Embryonic facial prominence (tissue), 1 donor: ENCODE measurements around the gene ODAD4.
"Not testable (repeated sequence)": the region's sequence is repeated elsewhere in the genome, so short reads cannot be mapped to it uniquely, and the experiment has no call there.

Source experiments
- DNase-seq: peaks from one replicate; pipeline ENCODE4 v3.0.0-alpha.2; 2016; ENCODE audit errors: extremely low spot score

Gene ODAD4

DNA sequence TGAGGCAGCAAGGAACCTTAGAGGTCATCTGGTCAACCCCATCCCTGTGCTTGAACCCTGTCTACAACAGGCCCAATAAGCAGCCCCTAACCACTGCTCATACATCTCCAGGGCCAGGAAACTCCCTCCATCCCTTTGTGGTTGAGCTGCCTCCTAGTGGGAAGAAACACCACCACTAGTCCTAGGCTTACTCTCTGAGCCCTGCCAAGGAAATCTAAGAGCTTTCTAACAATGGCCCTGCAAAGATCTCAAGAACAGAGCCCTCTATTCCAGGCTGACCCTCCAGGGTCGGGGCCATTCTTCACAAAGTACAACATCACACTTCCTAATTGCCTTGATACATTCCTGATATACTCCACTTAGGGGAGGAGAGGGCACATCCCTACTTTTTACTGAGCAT lies 17.5 kb upstream of the ODAD4 start:
- no peak for DNase-seq

DNA sequence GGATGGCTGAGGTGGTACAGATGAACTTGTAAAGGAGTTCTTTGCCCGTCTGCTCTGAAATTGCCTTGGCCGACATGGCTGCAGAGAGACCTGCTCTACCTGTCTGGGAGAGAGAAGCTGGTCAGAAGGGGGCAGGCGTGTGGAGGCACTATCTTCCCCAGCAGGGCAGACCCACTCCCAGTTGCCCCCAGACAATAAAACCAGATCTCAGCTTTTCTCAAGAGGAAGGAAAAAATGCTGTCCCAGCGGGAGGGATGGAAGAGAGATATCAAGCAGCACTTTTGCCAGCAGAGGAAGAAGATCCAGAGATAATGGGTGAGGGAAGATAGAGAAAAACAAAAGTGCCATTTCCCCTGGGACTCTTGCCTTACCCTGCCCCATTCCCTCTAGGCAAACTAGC lies 16.6 kb upstream of the ODAD4 start:
- DNase-seq = no peak

DNA sequence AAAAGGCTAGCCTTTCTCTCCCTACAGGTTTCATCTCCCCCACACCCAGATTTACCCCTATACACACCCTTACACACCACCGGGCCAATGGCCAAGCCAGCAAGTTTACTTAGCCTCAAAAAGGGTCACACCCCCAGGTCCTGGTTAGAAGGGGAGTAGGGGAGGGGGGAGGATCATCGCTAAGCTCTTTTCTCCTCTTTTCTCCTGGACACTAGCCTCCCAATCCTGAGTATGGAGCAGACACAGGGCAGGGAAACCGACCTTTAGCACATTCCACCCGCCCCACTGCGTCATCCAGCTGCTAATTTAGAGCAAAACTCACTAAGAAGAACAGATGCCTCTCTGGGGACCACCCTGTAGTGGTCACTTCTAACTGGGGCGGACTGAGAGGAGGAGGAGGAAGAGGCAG lies 16.1 kb upstream of the ODAD4 start:
- no peak for DNase-seq

DNA sequence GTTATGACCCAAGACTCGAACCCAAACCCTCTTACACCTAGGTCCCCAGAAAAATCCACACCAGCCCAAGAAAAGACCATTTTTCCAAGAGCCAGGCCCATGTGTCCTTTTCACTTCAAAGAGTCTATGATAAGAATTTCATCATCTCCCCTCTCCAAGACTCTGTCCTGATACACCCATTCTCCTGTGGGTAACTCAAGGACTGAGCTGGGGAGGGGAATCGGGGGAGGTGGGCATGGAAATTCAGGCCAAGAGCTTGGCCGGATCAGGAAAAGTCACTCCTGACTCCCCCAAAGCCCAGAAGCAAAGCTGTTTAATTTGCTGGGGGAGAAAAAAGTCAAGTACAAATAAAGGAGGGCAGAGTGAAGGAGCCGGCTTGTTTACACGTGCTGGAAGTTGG lies 15.4 kb upstream of the ODAD4 start:
- no peak for DNase-seq

DNA sequence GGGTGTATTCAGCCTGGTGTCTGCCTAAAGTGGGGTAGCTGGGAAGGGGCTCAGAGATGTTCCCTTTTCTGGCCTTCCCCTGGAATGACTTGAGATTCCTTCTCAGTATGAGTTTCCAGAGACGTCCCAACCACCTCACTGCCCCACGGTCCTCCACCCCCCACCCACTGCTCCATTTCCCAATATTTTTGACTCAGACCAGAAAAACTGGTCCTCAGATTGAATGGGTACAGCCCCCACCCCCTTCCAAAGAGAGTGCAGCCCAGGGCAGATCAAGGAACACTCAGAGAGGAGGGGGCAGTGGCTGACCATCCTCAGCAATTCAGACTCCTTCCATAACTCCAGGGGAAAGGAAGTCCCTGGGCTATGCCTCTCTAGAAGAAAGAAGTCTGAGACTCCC lies 14.9 kb upstream of the ODAD4 start:
- no peak for DNase-seq

DNA sequence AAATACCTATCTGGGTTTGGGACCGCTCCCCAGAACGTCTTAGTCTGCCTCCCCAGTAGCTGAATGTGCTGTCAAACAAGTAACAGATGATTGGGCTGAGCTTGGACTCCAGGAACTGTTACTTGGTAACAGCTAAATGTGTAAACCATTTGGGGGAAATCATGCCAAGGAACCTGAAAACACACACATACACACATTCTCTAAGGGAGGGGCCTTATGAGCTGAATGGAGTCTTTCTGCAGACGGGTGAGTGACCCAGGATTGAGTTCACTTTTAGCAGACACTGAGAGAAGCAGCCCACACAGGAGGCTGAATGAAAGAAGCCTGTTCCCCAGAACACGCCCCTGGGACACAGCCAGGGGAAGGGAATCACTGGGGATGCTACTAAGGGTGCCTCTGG lies 13.2 kb upstream of the ODAD4 start:
- peak; percentile 42 for DNase-seq

DNA sequence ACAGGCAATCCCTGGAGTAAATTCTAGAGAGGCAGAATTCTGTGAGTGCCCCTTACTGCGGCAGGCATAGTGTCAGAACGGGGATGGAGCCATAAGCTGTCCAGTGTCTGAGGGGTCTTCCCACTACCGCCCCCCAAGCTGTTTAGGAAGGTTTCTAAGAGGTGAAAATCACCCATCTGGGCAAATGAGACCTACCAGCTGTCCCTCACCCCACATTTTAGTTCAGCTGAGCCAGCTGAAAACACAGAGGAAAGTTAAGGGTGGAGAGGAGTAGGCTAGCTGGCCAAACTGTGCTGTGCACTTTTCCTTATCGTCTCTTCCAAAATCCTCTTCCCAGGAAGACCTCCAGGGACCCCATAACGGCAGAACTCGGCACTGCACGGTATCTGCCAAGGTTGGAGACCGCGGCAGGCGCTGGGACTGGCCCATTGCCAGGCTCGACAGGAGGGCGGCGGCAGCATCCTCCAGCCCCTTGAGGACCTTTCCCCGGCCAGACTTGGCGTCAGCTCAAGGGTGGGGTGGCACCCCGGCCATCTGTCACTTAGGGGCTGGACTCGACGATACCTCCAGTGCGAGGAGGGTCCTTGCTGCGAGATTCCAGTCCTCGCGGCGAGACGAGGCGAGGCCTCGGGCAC lies 12.6 kb upstream of the ODAD4 start:
- DNase-seq = no peak

DNA sequence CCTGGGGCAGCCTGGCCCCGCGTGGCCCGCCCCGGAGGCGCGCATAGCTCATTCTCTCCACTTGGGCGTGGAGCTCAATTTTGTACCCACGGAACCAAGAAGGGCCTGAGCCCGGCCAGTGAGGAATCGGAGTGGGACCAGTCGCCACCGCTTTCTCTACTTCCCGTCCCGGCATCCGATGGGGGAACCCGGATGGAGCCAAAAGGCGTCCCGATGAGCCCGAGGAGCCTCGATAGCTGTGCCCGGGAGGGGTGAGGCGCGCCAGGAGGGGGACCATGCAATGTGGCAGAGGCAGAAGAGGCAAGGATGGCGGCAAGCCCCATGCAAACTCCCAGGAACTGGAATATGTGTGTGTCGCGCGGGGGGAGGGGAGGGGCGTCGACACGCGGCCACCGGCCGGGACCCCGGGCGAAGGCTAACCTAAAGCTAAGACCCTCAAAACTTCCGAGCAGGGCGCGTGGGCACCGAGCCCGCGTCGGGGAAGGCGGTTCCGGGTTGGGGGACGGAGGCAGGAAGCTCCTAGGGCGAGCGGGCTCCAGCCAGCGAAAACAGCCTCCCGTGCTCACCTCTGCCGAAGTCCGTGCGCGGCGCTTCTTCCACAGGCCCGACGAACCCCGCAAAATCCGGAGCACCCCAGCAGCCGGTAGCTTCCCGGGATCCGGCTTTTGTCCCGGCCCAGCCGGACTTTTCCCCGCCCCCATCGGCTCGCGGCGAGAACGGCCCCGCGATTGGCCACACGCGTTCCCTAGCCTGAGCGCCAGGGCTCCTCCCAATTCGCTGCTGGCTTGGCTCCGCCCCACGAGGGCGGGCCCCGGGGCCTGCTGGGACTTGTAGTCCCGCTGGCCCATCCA lies 11.9 kb upstream of the ODAD4 start, which contains the start of gene ACLY:
Gene ACLY, minus strand, starts transcription at position 638 of the 851 bp plus-strand sequence. CDS start 5,078 bp downstream, outside the sequence.
- DNase-seq = peak; percentile 87

DNA sequence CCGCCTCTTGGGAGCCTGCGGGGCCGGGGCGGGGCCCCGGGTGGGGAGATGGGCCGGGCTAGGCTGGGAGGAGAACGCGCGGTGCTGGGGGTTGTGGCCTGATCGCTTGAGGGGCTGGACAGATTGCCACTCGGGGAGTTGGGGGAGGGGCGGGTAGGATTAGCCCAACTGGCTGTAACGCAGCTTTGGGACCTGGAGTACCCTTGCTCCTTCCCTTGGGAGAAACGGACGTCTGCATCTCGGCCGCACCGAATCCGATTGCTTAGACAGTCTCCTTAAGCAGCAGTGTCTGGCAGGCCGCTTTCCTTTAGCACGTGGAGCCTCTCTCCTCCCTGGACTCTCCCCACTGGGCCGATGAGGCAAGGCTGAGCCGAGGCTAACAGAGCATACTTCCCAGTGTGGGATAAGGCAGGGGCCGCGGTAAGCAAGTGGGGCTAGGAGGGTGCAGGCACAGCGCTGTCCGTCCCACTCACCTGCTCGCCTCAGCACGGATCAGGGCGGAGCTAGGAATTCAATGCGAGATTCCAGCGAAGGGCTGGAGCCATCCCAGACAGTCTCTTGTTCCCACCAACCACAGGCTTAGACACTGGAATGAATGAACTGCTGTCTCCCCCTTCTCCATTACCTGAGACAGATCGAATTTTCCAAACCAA lies 11.1 kb upstream of the ODAD4 start:
- DNase-seq = peak; percentile 28

DNA sequence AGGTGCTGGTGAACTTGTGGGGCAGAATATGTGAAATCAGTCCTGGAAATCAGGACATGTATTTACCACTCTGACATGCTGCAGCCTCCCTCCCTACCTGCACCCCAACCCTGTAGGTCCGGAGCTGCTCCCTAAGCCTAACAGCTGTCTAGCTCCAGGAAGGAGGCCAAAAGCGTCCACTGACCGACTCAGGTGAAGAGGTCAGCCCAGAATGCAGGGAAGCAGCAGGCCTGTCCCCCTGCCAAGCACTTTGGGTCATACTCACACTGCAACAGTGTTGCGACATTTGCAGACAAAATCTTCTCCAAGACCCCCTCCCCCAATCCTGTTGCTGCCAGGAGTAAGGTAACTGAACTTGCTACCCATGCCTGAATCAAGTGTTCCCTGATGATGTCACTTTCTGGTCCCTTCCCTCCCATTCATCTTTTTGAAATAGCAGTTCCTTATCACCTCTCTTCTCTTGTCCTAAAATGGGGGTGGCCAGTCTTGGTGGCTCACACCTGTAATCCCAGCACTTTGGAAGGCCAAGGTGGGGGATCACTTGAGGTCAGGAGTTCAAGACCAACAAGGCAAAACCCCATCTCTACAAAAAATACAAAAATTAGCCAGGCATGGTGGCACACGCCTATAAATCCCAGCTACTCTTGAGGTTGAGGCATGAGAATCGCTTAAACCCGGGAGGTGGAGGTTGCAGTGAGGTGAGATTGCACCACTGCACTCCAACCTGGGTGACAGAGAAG lies 10.4 kb upstream of the ODAD4 start:
- no peak for DNase-seq

DNA sequence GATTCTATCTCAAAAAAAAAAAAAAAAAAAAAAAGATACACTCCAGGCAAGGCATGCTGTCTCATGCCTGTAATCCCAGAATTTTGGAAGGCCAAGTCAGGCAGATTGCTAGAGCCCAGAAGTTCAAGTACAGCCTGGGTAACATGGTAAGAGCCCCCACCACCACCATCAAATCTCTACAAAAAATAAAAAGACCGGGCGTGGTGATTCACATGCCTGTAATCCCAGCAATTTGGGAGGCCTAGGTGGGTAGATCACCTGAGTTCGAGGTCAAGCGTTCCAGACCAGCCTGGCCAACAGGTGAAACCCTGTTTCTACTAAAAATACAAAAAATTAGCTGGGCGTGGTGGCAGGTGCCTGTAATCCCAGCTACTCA lies 9.8 kb upstream of the ODAD4 start:
- no peak for DNase-seq

DNA sequence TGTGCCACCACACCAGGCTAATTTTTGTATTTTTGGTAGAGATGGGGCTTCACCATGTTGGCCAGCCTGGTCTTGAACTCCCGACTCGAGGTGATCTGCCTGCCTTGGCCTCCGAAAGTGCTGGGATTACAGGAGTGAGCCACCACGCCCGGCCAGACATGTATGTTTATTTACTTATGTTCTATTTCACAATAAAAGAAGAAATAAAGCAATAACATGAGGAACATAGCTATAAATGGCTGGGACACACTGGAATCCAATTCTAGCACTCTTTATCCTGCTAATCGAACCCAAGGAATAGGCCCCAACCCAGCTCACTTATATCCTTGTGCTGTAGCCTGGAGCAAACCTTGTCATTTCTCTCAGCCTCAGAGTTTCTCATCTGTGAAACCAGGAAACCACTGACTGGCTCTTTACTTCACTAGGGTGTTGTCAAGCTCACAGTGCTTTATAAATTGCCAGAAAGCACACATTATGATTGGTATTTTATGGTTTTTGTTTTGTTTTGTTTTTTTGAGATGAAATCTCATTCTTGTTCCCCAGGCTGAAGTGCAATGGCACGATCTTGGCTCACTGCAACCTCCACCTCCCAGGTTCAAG lies 4.3 kb upstream of the ODAD4 start:
- no peak for DNase-seq

DNA sequence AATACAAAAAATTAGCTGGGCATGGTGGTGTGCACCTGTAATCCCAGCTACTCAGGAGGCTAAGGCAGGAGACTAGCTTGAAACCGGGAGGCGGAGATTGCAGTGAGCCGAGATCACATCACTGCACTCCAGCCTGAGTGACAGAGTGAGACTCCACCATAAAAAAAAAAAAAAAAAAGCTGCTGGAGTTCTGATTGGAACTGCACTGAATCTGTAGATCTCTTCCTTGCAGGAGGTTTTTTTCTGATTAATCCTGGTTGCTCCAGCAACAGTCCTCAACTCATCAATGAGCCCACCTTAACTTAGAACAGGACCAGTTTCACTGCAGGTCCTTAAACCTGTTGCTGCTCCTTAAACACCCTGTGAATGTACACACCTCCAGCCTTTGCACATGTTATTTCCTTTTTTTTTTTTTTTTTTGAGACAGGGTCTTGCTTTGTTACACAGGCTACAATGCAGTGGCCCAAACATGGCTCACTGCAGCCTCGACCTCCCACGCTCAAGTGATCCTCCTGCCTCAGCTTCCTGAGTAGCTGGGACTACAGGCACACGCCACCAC lies 1.6 kb upstream of the ODAD4 start:
- DNase-seq = no peak

DNA sequence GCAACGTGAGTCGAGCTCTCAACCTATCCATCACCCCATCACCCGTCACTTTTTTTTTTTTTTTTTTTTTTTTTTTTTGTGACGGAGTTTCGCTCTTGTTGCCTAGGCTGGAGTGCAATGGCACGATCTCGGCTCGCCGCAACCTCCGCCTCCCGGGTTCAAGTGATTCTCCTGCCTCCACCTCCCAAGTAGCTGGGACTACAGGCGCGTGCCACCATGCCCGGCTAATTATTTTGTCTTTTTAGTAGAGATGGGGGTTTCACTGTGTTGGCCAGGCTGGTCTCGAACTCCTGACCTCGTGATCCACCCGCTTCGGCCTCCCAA lies 378 bp downstream of the ODAD4 start:
- DNase-seq = not testable (repeated sequence)

DNA sequence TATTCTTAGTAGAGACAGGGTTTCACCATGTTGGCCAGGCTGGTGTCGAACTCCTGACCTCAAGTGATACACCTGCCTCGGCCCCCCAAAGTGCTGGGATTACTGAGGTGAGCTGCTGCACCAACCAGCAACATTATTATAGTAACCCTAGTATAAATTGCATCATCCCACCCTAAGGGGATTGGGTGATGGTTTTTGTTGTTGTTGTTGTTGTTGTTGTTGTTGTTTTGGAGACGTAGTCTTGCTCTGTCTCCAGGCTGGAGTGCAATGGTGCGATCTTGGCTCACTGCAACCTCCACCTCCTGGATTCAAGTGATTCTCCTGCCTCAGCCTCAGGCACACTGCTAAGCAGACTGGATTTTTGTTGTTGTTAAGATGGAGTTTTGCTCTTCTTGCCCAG lies 1.3 kb downstream of the ODAD4 start:
- not testable (repeated sequence) for DNase-seq

DNA sequence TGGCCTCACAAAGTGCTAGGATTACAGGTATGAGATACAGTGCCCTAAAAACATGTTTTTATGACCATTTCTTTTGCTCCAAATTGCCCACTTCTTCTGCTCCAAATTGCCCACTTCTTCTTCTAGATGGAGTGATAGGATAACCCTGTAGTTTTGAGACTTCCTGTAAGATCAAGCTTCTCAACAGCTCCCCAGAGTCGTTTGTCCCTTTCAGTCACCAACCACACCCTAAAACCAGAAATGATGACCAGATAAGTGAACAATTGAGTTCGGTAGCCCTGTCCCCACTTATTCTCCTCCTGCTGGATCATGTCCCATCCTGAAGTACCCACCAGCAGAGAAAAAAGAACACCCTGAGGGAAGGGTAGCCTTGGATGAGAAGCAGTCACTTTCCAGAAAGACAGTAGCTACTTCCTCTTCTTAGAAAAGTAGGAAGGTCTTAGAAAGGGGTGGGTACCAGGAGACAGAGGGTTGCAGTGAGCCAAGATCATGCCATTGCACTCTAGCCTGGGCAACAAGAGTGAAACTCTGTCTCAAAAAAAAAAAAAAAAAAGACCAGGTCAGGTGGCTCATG lies 2.5 kb downstream of the ODAD4 start:
- no peak for DNase-seq

DNA sequence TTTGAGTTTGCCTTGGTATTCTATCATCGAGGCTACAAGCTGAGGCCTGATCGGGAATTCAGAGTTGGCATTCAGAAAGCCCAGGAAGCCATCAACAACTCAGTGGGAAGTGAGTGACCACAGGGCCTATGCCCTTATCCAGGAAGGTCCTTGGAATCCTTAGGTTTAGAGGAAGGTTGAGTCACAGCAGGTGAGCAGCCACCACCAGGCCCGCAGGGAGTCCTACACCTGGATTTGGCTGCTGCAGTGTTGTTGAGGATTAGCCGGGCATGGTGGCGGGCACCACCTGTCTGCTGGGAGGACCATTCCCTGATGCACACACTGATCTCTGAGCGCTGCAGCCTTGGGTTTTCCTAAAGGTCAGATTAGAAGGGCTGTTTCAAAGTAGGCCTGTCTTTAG lies 5.2 kb downstream of the ODAD4 start:
- no peak for DNase-seq

DNA sequence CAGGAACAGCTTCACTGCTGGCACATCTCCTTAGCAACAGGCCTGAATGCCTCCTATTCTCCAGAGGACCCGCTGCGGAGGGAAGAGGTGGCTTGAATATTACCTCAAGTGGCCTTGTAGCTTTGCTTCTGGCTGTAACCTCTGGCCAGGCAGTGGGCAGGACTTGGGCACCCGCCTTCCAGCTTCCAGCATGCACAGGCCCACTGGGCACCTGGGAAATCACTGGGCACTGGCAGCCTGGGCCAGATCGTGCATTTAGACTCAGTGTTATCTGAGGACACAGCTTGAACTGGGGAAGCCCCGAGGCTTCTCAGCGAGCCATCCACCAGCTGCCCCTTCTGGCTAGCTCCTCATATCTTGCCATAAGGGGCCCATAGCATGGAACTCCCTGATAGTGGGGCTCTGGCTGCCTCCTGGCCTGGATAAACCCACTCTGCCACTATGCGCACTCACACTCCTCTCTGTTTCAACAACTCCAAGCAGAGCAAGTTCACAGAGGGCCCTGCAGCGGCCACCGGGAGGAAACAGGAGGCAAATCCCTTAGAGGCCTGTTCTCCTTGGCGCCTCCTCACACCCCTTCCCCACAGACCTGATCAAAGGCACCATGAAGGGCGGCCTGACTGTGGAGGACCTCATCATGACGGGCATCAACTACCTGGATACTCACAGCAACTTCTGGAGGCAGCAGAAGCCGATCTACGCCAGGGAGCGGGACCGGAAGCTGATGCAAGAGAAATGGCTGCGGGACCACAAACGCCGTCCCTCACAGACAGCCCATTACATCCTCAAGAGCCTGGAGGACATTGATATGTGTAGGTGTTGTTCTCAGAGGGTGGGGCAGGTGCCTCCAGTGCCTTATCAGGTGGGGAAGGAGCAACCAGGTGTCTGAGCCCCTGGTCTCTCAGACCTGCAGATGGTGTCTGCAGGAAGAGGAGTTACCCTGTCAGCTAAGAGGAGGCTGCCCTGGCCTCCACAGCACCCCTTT lies 7.8 kb downstream of the ODAD4 start:
- DNase-seq = no peak

DNA sequence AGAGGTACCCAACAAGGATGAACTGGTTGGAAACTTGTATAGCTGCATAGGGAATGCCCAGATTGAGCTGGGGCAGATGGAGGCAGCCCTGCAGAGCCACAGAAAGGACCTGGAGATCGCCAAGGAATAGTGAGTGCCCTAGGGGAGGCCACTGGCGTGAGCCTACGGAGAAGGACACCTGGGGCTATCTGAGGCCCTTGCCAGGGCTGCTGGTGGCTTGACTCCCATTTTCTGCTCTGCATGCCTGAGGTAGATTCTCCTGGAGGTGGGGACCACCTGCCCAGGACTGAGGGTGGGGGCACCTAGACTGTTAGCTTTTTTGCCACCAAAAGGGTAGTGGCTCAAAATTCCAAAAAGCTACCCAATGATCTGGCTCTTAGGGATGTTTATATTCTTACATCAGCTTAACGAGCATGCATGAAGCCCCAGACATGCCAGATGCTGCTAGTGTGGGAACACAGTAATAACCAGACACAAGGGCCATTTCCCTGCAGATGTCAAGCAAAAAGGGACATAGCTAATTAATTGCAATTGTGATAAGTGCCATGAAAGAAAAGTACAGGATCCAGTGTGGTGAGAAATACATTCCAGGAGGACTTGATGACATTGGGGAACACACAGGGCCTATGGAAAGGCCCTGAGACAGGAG lies 8.8 kb downstream of the ODAD4 start:
- DNase-seq = no peak
